K562 (cell line): Measurements from ENCODE around the gene CHRNB4. TPM values are rescaled to one million over a fixed set of nuclear protein-coding genes. Genes with fewer than 3 reads are reported as not detected.

Experiments used
- ATAC-seq: fragments of 200-7000 bp; cut with Tn5 transposase; 3 replicates; pipeline ENCODE4 v1.9.1; 2020; ENCODE audit warnings: moderate library complexity
- BruUV-seq: library from RNA; stranded (reverse); fragments of 400-500 nt; replicated peaks from 2 replicates; lab custom pipeline; 2021; lab: Mats Ljungman, UMichigan
- CTCF ChIA-PET: fragments of 300-600 bp; formaldehyde crosslinking; extraction: SDS; loops from one replicate; lab custom pipeline; 2021; ENCODE audit warnings: low intra/inter-chr PET ratio; lab: Yijun Ruan, JAX
- POLR2A ChIA-PET: fragments of 300-600, 350-650 bp; sonication (Branson Sonifier 250); formaldehyde crosslinking; extraction: SDS; loops from one replicate; lab custom pipeline; 2021; ENCODE audit warnings: antibody characterized with exemption, inconsistent platforms; lab: Yijun Ruan, JAX
- DNase-seq, 4 experiments: peaks; one replicate each; pipeline versions ENCODE4 v3.0.0 to v3.0.0-alpha.2; 2011 to 2018; ENCODE audit warnings: low spot score in 3 of 4, mixed read lengths in 3 of 4; ENCODE audit errors: extremely low read depth in 1 of 4
- FAIRE-seq: peaks from 2 replicates; lab custom pipeline; 2011; peaks lifted over from hg19 to GRCh38; lab: Jason Lieb, UNC
- H2AFZ ChIP-seq: 2 replicates; pipeline ENCODE4 v1.6.0; 2011; ENCODE audit warnings: low read depth, low read length, control low read depth, inconsistent platforms
- H3K27ac ChIP-seq: fragments of 200-600 bp; 3 replicates; pipeline ENCODE4 v1.8.0; 2011; ENCODE audit warnings: low read depth, mild to moderate bottlenecking, control low read depth, inconsistent platforms, low read length, moderate library complexity, mixed read lengths; ENCODE audit errors: extremely low read depth
- H3K27me3 ChIP-seq, 2 experiments: fragments of 300-600 bp in 1 of 2; 2 replicates in 1 of 2; 3 replicates in 1 of 2; pipeline versions ENCODE4 v1.6.0 to v1.8.0; 2011; ENCODE audit warnings: inconsistent platforms in 2 of 2, low read length in 2 of 2, mild to moderate bottlenecking in 1 of 2, mixed read lengths in 1 of 2, moderate library complexity in 1 of 2; ENCODE audit not compliant: control insufficient read depth in 2 of 2, insufficient read depth in 2 of 2
- H3K36me3 ChIP-seq: fragments of 300-600 bp; 3 replicates; pipeline ENCODE4 v1.8.0; 2011; ENCODE audit warnings: mild to moderate bottlenecking, low read length, inconsistent platforms; ENCODE audit not compliant: control insufficient read depth, insufficient read depth
- H3K4me1 ChIP-seq, 2 experiments: fragments of 200-600 bp in 1 of 2; replicated peaks in 1 of 2; 2 replicates in 1 of 2; 3 replicates in 1 of 2; pipeline versions ENCODE4 v1.5.1 to v1.8.0; 2011; ENCODE audit warnings: inconsistent platforms in 2 of 2, low read length in 2 of 2, mild to moderate bottlenecking in 1 of 2, mixed read lengths in 1 of 2, moderate library complexity in 1 of 2; ENCODE audit not compliant: control insufficient read depth in 2 of 2, insufficient read depth in 2 of 2
- H3K4me2 ChIP-seq: 2 replicates; pipeline ENCODE4 v1.6.1; 2011; ENCODE audit warnings: low read length, control low read depth, inconsistent platforms, mixed read lengths; ENCODE audit not compliant: insufficient read depth
- H3K4me3 ChIP-seq: fragments of 200-600 bp; sonication (generic), shearing (Covaris generic); 2 replicates; pipeline ENCODE4 v1.5.1; 2016; ENCODE audit warnings: control low read depth, inconsistent platforms
- H3K79me2 ChIP-seq: fragments of 200-600 bp; 3 replicates; pipeline ENCODE4 v1.8.0; 2011; ENCODE audit warnings: low read length, inconsistent platforms; ENCODE audit not compliant: control insufficient read depth, insufficient read depth
- H3K9ac ChIP-seq, 2 experiments: 2 replicates each; pipeline versions ENCODE4 v1.6.0 to v1.6.1; 2011; ENCODE audit warnings: low read depth in 2 of 2, low read length in 2 of 2, control low read depth in 1 of 2, inconsistent platforms in 1 of 2, mild to moderate bottlenecking in 1 of 2, mixed read lengths in 1 of 2; ENCODE audit not compliant: insufficient read depth in 1 of 2
- H3K9me1 ChIP-seq: one replicate; pipeline ENCODE4 v1.6.0; 2011; ENCODE audit warnings: inconsistent platforms, mild to moderate bottlenecking, low read length, moderate library complexity; ENCODE audit not compliant: control insufficient read depth, insufficient read depth
- H3K9me3 ChIP-seq: replicated peaks from 2 replicates; pipeline ENCODE4 v1.5.1; 2011; ENCODE audit warnings: low read depth, low read length, inconsistent platforms; ENCODE audit not compliant: control insufficient read depth, insufficient read depth
- H4K20me1 ChIP-seq: replicated peaks from 2 replicates; pipeline ENCODE4 v1.6.1; 2011; ENCODE audit warnings: low read length, inconsistent platforms, mixed read lengths; ENCODE audit not compliant: control insufficient read depth, insufficient read depth
- ARHGAP35 ChIP-seq: fragments of 450-650 bp; IDR thresholded peaks from 2 replicates; pipeline ENCODE4 v1.6.1; 2018; ENCODE audit not compliant: partially characterized antibody
- CBFA2T3 ChIP-seq: fragments of 450-650 bp; IDR thresholded peaks from 2 replicates; pipeline ENCODE4 v1.6.1; 2017
- E2F4 ChIP-seq: sonication (generic); formaldehyde crosslinking; IDR thresholded peaks from 2 replicates; pipeline ENCODE4 v1.8.0; 2022; ENCODE audit warnings: mild to moderate bottlenecking, low read depth, missing genetic modification reagents
- HLTF ChIP-seq: fragments of 450-650 bp; IDR thresholded peaks from 2 replicates; pipeline ENCODE4 v1.6.1; 2016
- ILK ChIP-seq: fragments of 450-650 bp; IDR thresholded peaks from 2 replicates; pipeline ENCODE4 v1.6.1; 2016; ENCODE audit warnings: missing genetic modification characterization, low read depth, mild to moderate bottlenecking, missing compliant biosample characterization, moderate library complexity, borderline replicate concordance
- KAT8 ChIP-seq: fragments of 450-650 bp; IDR thresholded peaks from 2 replicates; pipeline ENCODE4 v1.6.1; 2016; ENCODE audit warnings: low read depth, mild to moderate bottlenecking
- MED1 ChIP-seq: sonication (generic); formaldehyde crosslinking; IDR thresholded peaks from 2 replicates; pipeline ENCODE4 v1.8.1; 2023; ENCODE audit warnings: missing genetic modification reagents, borderline replicate concordance
- NFE2 ChIP-seq: IDR thresholded peaks from 2 replicates; pipeline ENCODE4 v1.6.1; 2014; ENCODE audit warnings: antibody characterized with exemption, low read depth
- PTRF ChIP-seq: fragments of 450-650 bp; IDR thresholded peaks from 2 replicates; pipeline ENCODE4 v1.6.1; 2016; ENCODE audit warnings: mild to moderate bottlenecking, missing genetic modification characterization, missing compliant biosample characterization
- RAD51 ChIP-seq: fragments of 450-650 bp; IDR thresholded peaks from 2 replicates; pipeline ENCODE4 v1.7.1; 2016; ENCODE audit warnings: low read depth, mild to moderate bottlenecking, borderline replicate concordance
- SRSF7 ChIP-seq: fragments of 200-400 bp; formaldehyde crosslinking; optimal IDR thresholded peaks from 2 replicates; pipeline ENCODE3; 2017; ENCODE audit warnings: mild to moderate bottlenecking, low read depth, low read length
- STAT6 ChIP-seq: sonication (generic); formaldehyde crosslinking; IDR thresholded peaks from 2 replicates; pipeline ENCODE4 v1.8.1; 2023; ENCODE audit warnings: mild to moderate bottlenecking, missing genetic modification reagents
- SUPT5H ChIP-seq: fragments of 450-650 bp; IDR thresholded peaks from 2 replicates; pipeline ENCODE4 v1.6.1; 2016
- TCF7 ChIP-seq: sonication (generic); IDR thresholded peaks from 2 replicates; pipeline ENCODE4 v1.6.1; 2016; ENCODE audit warnings: antibody characterized with exemption, borderline replicate concordance
- TRIM24 ChIP-seq, 2 experiments: fragments of 450-650 bp; IDR thresholded peaks; 2 replicates each; pipeline ENCODE4 v1.6.1; 2016
- ZNF277 ChIP-seq: fragments of 250-450 bp; sonication (Bioruptor Pico); IDR thresholded peaks from 2 replicates; pipeline ENCODE4 v1.8.0; 2022; ENCODE audit warnings: inconsistent platforms, mild to moderate bottlenecking, moderate library complexity, borderline replicate concordance
- ZNF511 ChIP-seq: sonication (generic); formaldehyde crosslinking; IDR thresholded peaks from 2 replicates; pipeline ENCODE4 v1.8.0; 2022; ENCODE audit warnings: mild to moderate bottlenecking, missing genetic modification reagents
- ZNF764 ChIP-seq: fragments of 250-450 bp; sonication (Bioruptor Pico); IDR thresholded peaks from 2 replicates; pipeline ENCODE4 v1.4.0; 2020; ENCODE audit warnings: low read depth, mild to moderate bottlenecking, moderate library complexity
- WGBS: fragments of 100-300 bp; shearing (Covaris generic); methylation state at CpG from one replicate; pipeline ENCODE4 v1.1.6; 2016; ENCODE audit warnings: low coverage, mixed read lengths; ENCODE audit not compliant: insufficient coverage; ENCODE audit errors: missing lambda C conversion rate; 5-methylcytosine and 5-hydroxymethylcytosine counted together
- in situ Hi-C: fragments of 300-500 bp; cut with MboI; formaldehyde crosslinking; loops from 4 replicates; pipeline ENCODE4 v1.15.0; 2018; ENCODE audit warnings: inconsistent platforms, mixed read lengths
- intact Hi-C: fragments of 100-400 bp; cut with micrococcal nuclease; formaldehyde crosslinking; loops from 2 replicates; pipeline ENCODE4 v1.14.2; 2022
- polyA plus RNA-seq, 8 experiments: library from polyadenylated mRNA; depleted of rRNA in 4 of 8; stranded (reverse) in 5 of 8; unstranded in 3 of 8; fragments of >200 nt; fragmentation: Nextera tagmentation in 2 of 8; fragmentation: Illumina TruSeq in 1 of 8; extraction: Ambion mirVana in 2 of 8; extraction: Trizol in 1 of 8; gene quantifications; 2 replicates each; pipeline versions ENCODE4 v1.2.1 to v1.2.3, GENCODE V29; 2011 to 2014; ENCODE audit warnings: inconsistent platforms in 1 of 8, missing spikeins in 1 of 8
- total RNA-seq, 7 experiments: library from RNA; depleted of rRNA in 6 of 7; stranded (reverse); fragments of >200 nt in 6 of 7; fragmentation: Illumina TruSeq in 2 of 7; extraction: Trizol in 2 of 7; gene quantifications; 2 replicates each; pipeline versions ENCODE4 v1.2.1 to v1.2.3, GENCODE V29; 2011 to 2021; ENCODE audit warnings: low replicate concordance in 1 of 7

Gene CHRNB4
- total and polyA plus RNA-seq, 9 of the 15 experiments (the other 6 are each of a cell fraction or from before 2014, with no cell fraction given), result 0.08 to 0.18 TPM; not detected in 7

DNA sequence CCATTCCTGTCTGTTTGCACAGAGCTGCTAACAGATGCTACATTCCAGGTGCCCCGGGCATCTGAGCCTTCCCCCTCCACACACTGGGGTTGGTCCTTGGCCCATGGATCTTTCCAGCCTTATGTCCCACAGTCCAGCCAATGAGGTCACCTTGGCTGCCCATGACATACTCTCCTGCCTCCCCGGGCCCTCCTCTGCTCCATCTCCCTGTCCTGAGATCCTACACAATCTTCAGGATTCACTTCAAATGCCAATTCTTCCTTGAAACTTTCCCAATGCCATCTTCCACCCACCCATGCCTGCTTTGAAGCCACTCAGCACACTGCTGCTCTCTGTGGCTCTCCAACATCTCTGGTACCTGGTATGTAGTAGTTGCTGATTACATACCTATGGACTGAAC is 24.5 kb downstream of the CHRNB4 start:
- TF ChIP-seq MED1 (CRISPR knock-in tag), result no peak
- no peak for TF ChIP-seq E2F4 (CRISPR knock-in tag)
- no peak for TF ChIP-seq SRSF7
- TF ChIP-seq RAD51, result no peak
- no peak for TF ChIP-seq CBFA2T3
- no peak for TF ChIP-seq ZNF764 (CRISPR knock-in tag)
- TF ChIP-seq STAT6, result no peak
- no peak for TF ChIP-seq SUPT5H
- no peak for TF ChIP-seq NFE2
- no peak for TF ChIP-seq ZNF511 (CRISPR knock-in tag)
- TF ChIP-seq HLTF, result no peak
- no peak for TF ChIP-seq ILK (tag)
- no peak for TF ChIP-seq TCF7
- TF ChIP-seq KAT8, result no peak
- TF ChIP-seq ARHGAP35, result no peak
- TF ChIP-seq ZNF277, result no peak
- TF ChIP-seq PTRF (tag), result no peak
- TF ChIP-seq TRIM24 (IDR thresholded peaks at IDR 0.05), result no peak
- TF ChIP-seq, all 486 proteins: peak for 0
- FAIRE-seq (no peak), ATAC-seq (no peak), DNase-seq (no peak)
- POLR2A ChIA-PET, result interaction anchor here (0.7 to 1.2 kb wide), 2 partner anchors 8 to 12 kb away, joined by 3 read pairs; no protein-coding TSS in a partner anchor
- no TSS peak for BruUV-seq
- Histone ChIP-seq H3K79me2 (no peaks in the 10 kb centered on the region), H3K27me3 (peaks cover 15 to 28% of the 10 kb centered on the region in 2 experiments; a peak in 4 of 5 replicates), H3K9me1 (no peaks in the 10 kb centered on the region), H3K4me1 (peaks cover 0 to 12% of the 10 kb centered on the region in 2 experiments; a peak in 1 of 5 replicates), H2AFZ (no peak overlapping the region), H3K27ac (no peak overlapping the region), H3K9ac (no peak overlapping the region), H3K36me3 (no peaks in the 10 kb centered on the region), H3K4me3 (no peak overlapping the region), H4K20me1 (no peaks in the 10 kb centered on the region; the same call in 1 of the 2 replicates), H3K9me3 (no peaks in the 10 kb centered on the region), H3K4me2 (no peak overlapping the region)
- 0% methylated on average over 2 of the region's 2 CpGs for WGBS
- intact Hi-C loops (loop anchor here (5.0 kb wide), 1 partner anchor 309 kb away; no protein-coding TSS in a partner anchor), in situ Hi-C loops (loop anchor here (5.0 kb wide), 1 partner anchor 91 kb away; no protein-coding TSS in a partner anchor)
- CTCF ChIA-PET, result no interaction called here
